HCT116 (cell line): ENCODE measurements around the gene CCND1. TPM values are rescaled to one million over a fixed set of nuclear protein-coding genes. Genes with fewer than 3 reads are reported as not detected.
"Not testable (repeated sequence)": the region's sequence is repeated elsewhere in the genome, so short reads cannot be mapped to it uniquely, and the experiment has no call there.

Experiments used
- ATAC-seq: fragments of 200-7000 bp; cut with Tn5 transposase; 2 replicates; pipeline ENCODE4 v1.9.1; 2020; ENCODE audit warnings: mild to moderate bottlenecking, moderate library complexity
- BruUV-seq: library from RNA; stranded (reverse); fragments of 400-500 nt; replicated peaks from 2 replicates; lab custom pipeline; 2021; lab: Mats Ljungman, UMichigan
- CTCF ChIA-PET: fragments of 300-600 bp; sonication (Branson Sonifier 250); formaldehyde crosslinking; loops from one replicate; lab custom pipeline; 2021; ENCODE audit warnings: antibody characterized with exemption; lab: Charles Lee
- POLR2A ChIA-PET: fragments of 300-600, 350-600 bp; sonication (Branson Sonifier 250); formaldehyde crosslinking; loops from one replicate; lab custom pipeline; 2021; ENCODE audit warnings: antibody characterized with exemption; lab: Charles Lee
- RAD21 ChIA-PET, 2 experiments: fragments of 300-600 bp; sonication (Branson Sonifier 250); formaldehyde crosslinking; loops; one replicate each; lab custom pipeline; 2023; ENCODE audit warnings: low total read pairs in 2 of 2; ENCODE audit not compliant: uncharacterized antibody in 2 of 2, unreplicated experiment in 2 of 2, low non-redundant PET in 1 of 2; lab: Charles Lee
- DNase-seq: peaks from one replicate; pipeline ENCODE4 v3.0.0-alpha.2; 2010; ENCODE audit warnings: low read depth, low spot score
- H2AFZ ChIP-seq: fragments of 200-600 bp; shearing (Covaris generic), sonication (generic); 2 replicates; pipeline ENCODE4 v1.6.1; 2017; ENCODE audit warnings: low read depth, mixed run types, mixed read lengths, antibody characterized with exemption, low read length; ENCODE audit not compliant: poor library complexity, severe bottlenecking
- H3K27ac ChIP-seq: 2 replicates; pipeline ENCODE4 v1.5.1; 2012; ENCODE audit warnings: low read depth, low read length
- H3K27me3 ChIP-seq: fragments of 200-600 bp; sonication (generic); 2 replicates; pipeline ENCODE4 v1.6.1; 2016; ENCODE audit warnings: mixed run types, low read length, mixed read lengths; ENCODE audit not compliant: insufficient read depth
- H3K36me3 ChIP-seq, 2 experiments: fragments of 200-500 bp in 1 of 2; fragments of 200-600 bp in 1 of 2; sonication (Bioruptor generic) in 1 of 2; sonication (generic) in 1 of 2; 2 replicates each; pipeline versions ENCODE4 v1.5.1 to v1.6.1; 2014 to 2016; ENCODE audit warnings: low read length in 2 of 2, inconsistent platforms in 1 of 2, mixed read lengths in 1 of 2, mixed run types in 1 of 2; ENCODE audit not compliant: insufficient read depth in 2 of 2, control insufficient read depth in 1 of 2
- H3K4me1 ChIP-seq, 2 experiments: fragments of 200-600 bp in 1 of 2; sonication (generic) in 1 of 2; 2 replicates each; pipeline versions ENCODE4 v1.5.1 to v1.6.1; 2012 to 2017; ENCODE audit warnings: low read length in 2 of 2, inconsistent platforms in 1 of 2, mild to moderate bottlenecking in 1 of 2, mixed read lengths in 1 of 2, mixed run types in 1 of 2, moderate library complexity in 1 of 2; ENCODE audit not compliant: insufficient read depth in 2 of 2, control insufficient read depth in 1 of 2
- H3K4me2 ChIP-seq: fragments of 200-600 bp; sonication (generic); 2 replicates; pipeline ENCODE4 v1.6.1; 2017; ENCODE audit warnings: mixed run types, low read length, mixed read lengths
- H3K4me3 ChIP-seq, 2 experiments: fragments of 200-600 bp in 1 of 2; sonication (generic) in 1 of 2; replicated peaks in 1 of 2; 2 replicates each; pipeline ENCODE4 v1.5.1; 2011 to 2016; ENCODE audit warnings: low read length in 2 of 2, control low read depth in 1 of 2, low read depth in 1 of 2, mild to moderate bottlenecking in 1 of 2, mixed read lengths in 1 of 2, mixed run types in 1 of 2
- H3K79me2 ChIP-seq: fragments of 200-600 bp; sonication (generic); 2 replicates; pipeline ENCODE4 v1.6.1; 2017; ENCODE audit warnings: mild to moderate bottlenecking, mixed run types, low read length, moderate library complexity, mixed read lengths; ENCODE audit not compliant: insufficient read depth
- H3K9ac ChIP-seq: fragments of 200-600 bp; sonication (generic); 2 replicates; pipeline ENCODE4 v1.6.1; 2016; ENCODE audit warnings: low read length, mixed read lengths
- H3K9me2 ChIP-seq: fragments of 200-600 bp; sonication (generic), shearing (Covaris generic); 2 replicates; pipeline ENCODE4 v1.6.1; 2017; ENCODE audit warnings: mixed run types, mild to moderate bottlenecking, moderate library complexity; ENCODE audit not compliant: insufficient read depth
- H3K9me3 ChIP-seq, 2 experiments: fragments of 200-500 bp in 1 of 2; fragments of 200-600 bp in 1 of 2; sonication (Bioruptor generic) in 1 of 2; sonication (generic) in 1 of 2; 2 replicates each; pipeline ENCODE4 v1.6.1; 2014 to 2017; ENCODE audit warnings: low read length in 2 of 2, mixed read lengths in 2 of 2, inconsistent platforms in 1 of 2, low read depth in 1 of 2, mild to moderate bottlenecking in 1 of 2, mixed run types in 1 of 2, moderate library complexity in 1 of 2; ENCODE audit not compliant: control insufficient read depth in 1 of 2, insufficient read depth in 1 of 2
- H4K20me1 ChIP-seq: fragments of 200-600 bp; sonication (generic), shearing (Covaris generic); 2 replicates; pipeline ENCODE4 v1.6.1; 2017; ENCODE audit warnings: mixed run types, mild to moderate bottlenecking, moderate library complexity; ENCODE audit not compliant: insufficient read depth
- CBX3 ChIP-seq: IDR thresholded peaks from 2 replicates; pipeline ENCODE4 v1.6.1; 2012; ENCODE audit warnings: low read depth
- ELF1 ChIP-seq: IDR thresholded peaks from 2 replicates; pipeline ENCODE4 v1.6.1; 2012; ENCODE audit warnings: low read depth, borderline replicate concordance
- EZH2 ChIP-seq: fragments of 200-600 bp; sonication (generic); IDR thresholded peaks from 2 replicates; pipeline ENCODE4 v1.6.1; 2017; ENCODE audit warnings: antibody characterized with exemption, mixed run types
- FOSL1 ChIP-seq: IDR thresholded peaks from 2 replicates; pipeline ENCODE4 v1.6.1; 2012; ENCODE audit warnings: low read depth
- POLR2A ChIP-seq: IDR thresholded peaks from 2 replicates; pipeline ENCODE4 v1.7.0; 2011; ENCODE audit warnings: borderline replicate concordance; ENCODE audit not compliant: insufficient read depth, insufficient read length; ENCODE audit errors: extremely low read depth
- RAD21 ChIP-seq: IDR thresholded peaks from 2 replicates; pipeline ENCODE4 v1.6.1; 2012; ENCODE audit warnings: low read depth, mild to moderate bottlenecking
- SIN3A ChIP-seq: IDR thresholded peaks from 2 replicates; pipeline ENCODE4 v1.6.1; 2012; ENCODE audit warnings: low read depth
- intact Hi-C: fragments of 100-400 bp; cut with micrococcal nuclease; formaldehyde crosslinking; loops from 2 replicates; pipeline ENCODE4 v1.10.0; 2022
- total RNA-seq: library from RNA; stranded (reverse); gene quantifications from one replicate; pipeline ENCODE4 v1.2.1, GENCODE V29; 2021; ENCODE audit not compliant: unreplicated experiment
- TF ChIP-seq, protein P1 (sequence below): IDR thresholded peaks from 2 replicates; pipeline ENCODE4 v1.6.1; 2012
- TF ChIP-seq, protein P2 (sequence below): IDR thresholded peaks from 2 replicates; pipeline ENCODE4 v1.6.1; 2012
- TF ChIP-seq, protein P3 (sequence below): IDR thresholded peaks from 2 replicates; pipeline ENCODE4 v1.6.1; 2012; ENCODE audit warnings: low read depth

CCND1 gene
- total RNA-seq, 1 experiment from 2014 or later: 601 TPM

DNA sequence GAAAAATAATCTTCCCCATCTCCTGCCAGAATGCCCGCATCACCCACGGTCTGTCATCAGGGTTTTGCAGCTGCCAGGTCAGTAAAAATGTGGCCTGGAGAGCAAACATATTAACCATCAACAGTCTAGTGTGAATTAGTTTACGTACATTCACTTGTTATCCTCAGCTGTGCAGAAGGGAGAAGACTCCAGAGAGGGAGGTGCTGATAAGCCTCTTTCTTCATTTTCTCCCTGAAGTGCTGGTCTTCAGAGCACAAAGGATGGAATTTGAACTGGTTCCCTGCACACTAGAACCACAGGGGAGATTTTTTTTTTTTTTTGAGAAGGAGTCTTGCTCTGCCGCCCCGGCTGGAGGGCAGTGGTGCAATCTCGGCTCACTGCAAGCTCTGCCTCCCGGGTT lies 54.6 kb downstream of the CCND1 start:
- Histone ChIP-seq H3K9me2 (no peaks in the 10 kb centered on the region), H3K36me3 (no peaks in the 10 kb centered on the region), H3K9ac (no peak overlapping the region), H3K4me1 (peaks cover 40 to 42% of the 10 kb centered on the region in 2 experiments), H3K27ac (no peak overlapping the region), H3K4me3 (no peak overlapping the region), H3K4me2 (peak overlapping the region; percentile 24), H3K9me3 (no peaks in the 10 kb centered on the region; a peak in 1 of 4 replicates), H2AFZ (no peak overlapping the region), H3K27me3 (no peaks in the 10 kb centered on the region), H4K20me1 (no peaks in the 10 kb centered on the region), H3K79me2 (no peaks in the 10 kb centered on the region)
- DNase-seq (no peak), ATAC-seq (peak; percentile 3; the same call in 1 of the 2 replicates)
- ChIA-PET CTCF (interaction anchor here (0.6 to 1.0 kb wide), 2 partner anchors 106 to 496 kb away, joined by 3 read pairs; no protein-coding TSS in a partner anchor), RAD21 (no interaction called here), POLR2A (interaction anchor here (0.8 kb wide), 1 partner anchor 16 kb away, joined by 3 read pairs; no protein-coding TSS in a partner anchor)
- intact Hi-C loops: no loop called here
- no TSS peak for BruUV-seq
- no peak for TF ChIP-seq SIN3A
- no peak for TF ChIP-seq EZH2
- no peak for TF ChIP-seq POLR2A
- no peak for TF ChIP-seq CBX3
- TF ChIP-seq FOSL1: no peak
- TF ChIP-seq, protein P1, sequence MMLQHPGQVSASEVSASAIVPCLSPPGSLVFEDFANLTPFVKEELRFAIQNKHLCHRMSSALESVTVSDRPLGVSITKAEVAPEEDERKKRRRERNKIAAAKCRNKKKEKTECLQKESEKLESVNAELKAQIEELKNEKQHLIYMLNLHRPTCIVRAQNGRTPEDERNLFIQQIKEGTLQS: no peak
- no peak for TF ChIP-seq ELF1
- TF ChIP-seq RAD21: no peak
- TF ChIP-seq, protein P2, sequence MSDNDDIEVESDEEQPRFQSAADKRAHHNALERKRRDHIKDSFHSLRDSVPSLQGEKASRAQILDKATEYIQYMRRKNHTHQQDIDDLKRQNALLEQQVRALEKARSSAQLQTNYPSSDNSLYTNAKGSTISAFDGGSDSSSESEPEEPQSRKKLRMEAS: no peak
- TF ChIP-seq, protein P3, sequence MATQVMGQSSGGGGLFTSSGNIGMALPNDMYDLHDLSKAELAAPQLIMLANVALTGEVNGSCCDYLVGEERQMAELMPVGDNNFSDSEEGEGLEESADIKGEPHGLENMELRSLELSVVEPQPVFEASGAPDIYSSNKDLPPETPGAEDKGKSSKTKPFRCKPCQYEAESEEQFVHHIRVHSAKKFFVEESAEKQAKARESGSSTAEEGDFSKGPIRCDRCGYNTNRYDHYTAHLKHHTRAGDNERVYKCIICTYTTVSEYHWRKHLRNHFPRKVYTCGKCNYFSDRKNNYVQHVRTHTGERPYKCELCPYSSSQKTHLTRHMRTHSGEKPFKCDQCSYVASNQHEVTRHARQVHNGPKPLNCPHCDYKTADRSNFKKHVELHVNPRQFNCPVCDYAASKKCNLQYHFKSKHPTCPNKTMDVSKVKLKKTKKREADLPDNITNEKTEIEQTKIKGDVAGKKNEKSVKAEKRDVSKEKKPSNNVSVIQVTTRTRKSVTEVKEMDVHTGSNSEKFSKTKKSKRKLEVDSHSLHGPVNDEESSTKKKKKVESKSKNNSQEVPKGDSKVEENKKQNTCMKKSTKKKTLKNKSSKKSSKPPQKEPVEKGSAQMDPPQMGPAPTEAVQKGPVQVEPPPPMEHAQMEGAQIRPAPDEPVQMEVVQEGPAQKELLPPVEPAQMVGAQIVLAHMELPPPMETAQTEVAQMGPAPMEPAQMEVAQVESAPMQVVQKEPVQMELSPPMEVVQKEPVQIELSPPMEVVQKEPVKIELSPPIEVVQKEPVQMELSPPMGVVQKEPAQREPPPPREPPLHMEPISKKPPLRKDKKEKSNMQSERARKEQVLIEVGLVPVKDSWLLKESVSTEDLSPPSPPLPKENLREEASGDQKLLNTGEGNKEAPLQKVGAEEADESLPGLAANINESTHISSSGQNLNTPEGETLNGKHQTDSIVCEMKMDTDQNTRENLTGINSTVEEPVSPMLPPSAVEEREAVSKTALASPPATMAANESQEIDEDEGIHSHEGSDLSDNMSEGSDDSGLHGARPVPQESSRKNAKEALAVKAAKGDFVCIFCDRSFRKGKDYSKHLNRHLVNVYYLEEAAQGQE: no peak

DNA sequence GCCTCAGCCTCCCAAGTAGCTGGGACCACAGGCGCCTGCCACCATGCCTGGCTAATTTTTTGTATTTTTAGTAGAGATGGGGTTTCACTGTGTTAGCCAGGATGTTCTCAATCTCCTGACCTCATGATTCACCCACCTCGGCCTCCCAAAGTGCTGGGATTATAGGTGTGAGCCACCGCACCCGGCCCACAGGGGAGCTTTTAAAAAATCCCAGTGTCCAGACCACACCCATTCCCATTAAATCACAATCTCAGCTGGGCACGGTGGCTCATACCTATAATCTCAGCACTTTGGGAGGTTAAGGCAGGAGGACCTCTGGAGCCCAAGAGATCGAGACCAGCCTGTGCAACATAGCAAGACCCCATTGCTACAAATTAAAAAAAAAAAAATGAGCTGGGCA lies 55.0 kb downstream of the CCND1 start:
- POLR2A ChIA-PET: interaction anchor here (0.8 to 1.1 kb wide), 4 partner anchors 8 to 253 kb away, joined by 3 to 6 read pairs (median 4); no protein-coding TSS in a partner anchor
- DNase-seq: not testable (repeated sequence)

More for the DNA sequence above, 55.0 kb downstream of the CCND1 start:
- RAD21 ChIA-PET, H3K9ac ChIP-seq, H3K79me2 ChIP-seq, BruUV-seq, H3K9me3 ChIP-seq, intact Hi-C loops, H4K20me1 ChIP-seq, H2AFZ ChIP-seq, H3K9me2 ChIP-seq, H3K27ac ChIP-seq, H3K36me3 ChIP-seq, H3K27me3 ChIP-seq: not testable (repeated sequence)
- Histone ChIP-seq H3K4me1 (peaks cover 44 to 46% of the 10 kb centered on the region in 2 experiments), H3K4me3 (0 out of 4 replicates have a peak overlapping the region, but pooled peaks of 1 of the 2 experiments have one; percentile 11), H3K4me2 (peak overlapping the region; percentile 24)
- peak; percentile 43 for ATAC-seq
- CTCF ChIA-PET: interaction anchor here (0.6 to 1.0 kb wide), 2 partner anchors 106 to 496 kb away, joined by 3 read pairs; no protein-coding TSS in a partner anchor
